Endothelial cell of umbilical vein (primary cell): ENCODE results near the gene ITPRIP. TPM values are rescaled to one million over a fixed set of nuclear protein-coding genes. Genes with fewer than 3 reads are reported as not detected.

Experiments
- BruUV-seq: library from RNA; stranded (reverse); fragments of 400-500 nt; replicated peaks from 2 replicates; lab custom pipeline; 2021; lab: Mats Ljungman, UMichigan
- CTCF ChIA-PET: fragments of 300-600, 350-600 bp; sonication (Branson Sonifier 250); formaldehyde crosslinking; loops from one replicate; lab custom pipeline; 2021; ENCODE audit warnings: antibody characterized with exemption, inconsistent platforms; lab: Charles Lee
- POLR2A ChIA-PET: fragments of 300-600, 350-600 bp; sonication (Branson Sonifier 250); formaldehyde crosslinking; loops from one replicate; lab custom pipeline; 2021; ENCODE audit warnings: antibody characterized with exemption, inconsistent platforms; lab: Charles Lee
- DNase-seq: peaks from one replicate; pipeline ENCODE4 v3.0.0-alpha.2; 2011; ENCODE audit warnings: low read depth, low spot score
- FAIRE-seq: peaks from 2 replicates; lab custom pipeline; 2011; peaks lifted over from hg19 to GRCh38; lab: Jason Lieb, UNC
- H2AFZ ChIP-seq: 2 replicates; pipeline ENCODE4 v1.6.0; 2012; ENCODE audit warnings: low read depth, low read length, control low read depth, inconsistent platforms
- H3K27ac ChIP-seq: 2 replicates; pipeline ENCODE4 v1.5.1; 2011; ENCODE audit warnings: low read depth, mild to moderate bottlenecking, control low read depth, low read length, moderate library complexity; ENCODE audit not compliant: insufficient read depth
- H3K27me3 ChIP-seq, 2 experiments: 2 replicates each; pipeline versions ENCODE4 v1.6.0 to v1.6.1; 2011; ENCODE audit warnings: low read length in 2 of 2, mixed read lengths in 1 of 2; ENCODE audit not compliant: control insufficient read depth in 2 of 2, insufficient read depth in 2 of 2
- H3K36me3 ChIP-seq, 2 experiments: 2 replicates in 1 of 2; 3 replicates in 1 of 2; pipeline ENCODE4 v1.5.1; 2011; ENCODE audit warnings: low read length in 2 of 2, mild to moderate bottlenecking in 1 of 2, moderate library complexity in 1 of 2; ENCODE audit not compliant: control insufficient read depth in 2 of 2, insufficient read depth in 2 of 2; ENCODE audit errors: extremely low read depth in 1 of 2
- H3K4me1 ChIP-seq: 3 replicates; pipeline ENCODE4 v1.5.1; 2011; ENCODE audit warnings: mild to moderate bottlenecking, low read length; ENCODE audit not compliant: control insufficient read depth, insufficient read depth; ENCODE audit errors: extremely low read depth
- H3K4me2 ChIP-seq: 2 replicates; pipeline ENCODE4 v1.6.1; 2011; ENCODE audit warnings: low read length, control low read depth, mixed read lengths; ENCODE audit not compliant: insufficient read depth
- H3K4me3 ChIP-seq, 3 experiments: fragments of 200-600 bp in 1 of 3; sonication (generic), shearing (Covaris generic) in 1 of 3; replicated peaks in 1 of 3; 2 replicates each; pipeline ENCODE4 v1.5.1; 2011 to 2016; ENCODE audit warnings: control low read depth in 3 of 3, low read length in 3 of 3, mild to moderate bottlenecking in 2 of 3, inconsistent platforms in 1 of 3, low read depth in 1 of 3, moderate library complexity in 1 of 3; ENCODE audit not compliant: insufficient read depth in 1 of 3
- H3K79me2 ChIP-seq: 2 replicates; pipeline ENCODE4 v1.6.0; 2012; ENCODE audit warnings: low read length, inconsistent platforms; ENCODE audit not compliant: control insufficient read depth, insufficient read depth
- H3K9ac ChIP-seq: replicated peaks from 2 replicates; pipeline ENCODE3; 2011; ENCODE audit warnings: low read length, control low read depth; ENCODE audit not compliant: insufficient read depth; ENCODE audit errors: extremely low read depth
- H3K9me1 ChIP-seq: replicated peaks from 3 replicates; pipeline ENCODE4 v1.6.0; 2011; ENCODE audit warnings: mild to moderate bottlenecking, low read length; ENCODE audit not compliant: control insufficient read depth, insufficient read depth; ENCODE audit errors: extremely low read depth
- H3K9me3 ChIP-seq: replicated peaks from 2 replicates; pipeline ENCODE4 v1.5.1; 2012; ENCODE audit warnings: low read length, inconsistent platforms; ENCODE audit not compliant: control insufficient read depth, insufficient read depth
- H4K20me1 ChIP-seq: replicated peaks from 2 replicates; pipeline ENCODE3; 2011; ENCODE audit warnings: mild to moderate bottlenecking, low read length; ENCODE audit not compliant: control insufficient read depth, insufficient read depth; ENCODE audit errors: extremely low read depth
- CTCF ChIP-seq, 2 donors: IDR thresholded peaks; 1 replicate in 1 of 2; 2 replicates in 1 of 2; pipeline ENCODE4 v1.5.1; 2011; ENCODE audit warnings: low read length in 2 of 2, mild to moderate bottlenecking in 2 of 2, moderate library complexity in 2 of 2, control low read depth in 1 of 2, inconsistent platforms in 1 of 2, low read depth in 1 of 2; ENCODE audit not compliant: insufficient read depth in 1 of 2; ENCODE audit errors: extremely low read depth in 1 of 2
- JUN ChIP-seq: IDR thresholded peaks from 2 replicates; pipeline ENCODE4 v1.6.1; 2011; ENCODE audit warnings: borderline replicate concordance, low read depth; ENCODE audit not compliant: insufficient read length, insufficient read depth
- MYC ChIP-seq: IDR thresholded peaks from one replicate; pipeline ENCODE4 v1.6.1; 2011; ENCODE audit warnings: mild to moderate bottlenecking, low read depth, low read length
- POLR2AphosphoS5 ChIP-seq: IDR thresholded peaks from 2 replicates; pipeline ENCODE4 v1.6.1; 2012; ENCODE audit warnings: low read depth, mild to moderate bottlenecking, control low read depth, low read length, moderate library complexity; ENCODE audit not compliant: insufficient read depth
- dilution Hi-C: fragments of 300-500 bp; cut with MboI; formaldehyde crosslinking; loops from one replicate; pipeline ENCODE4 v1.15.0; 2019; ENCODE audit warnings: low sequenced_read_pairs; ENCODE audit not compliant: extremely low pct_ligation_motif_present
- intact Hi-C: fragments of 100-400 bp; cut with micrococcal nuclease; formaldehyde crosslinking; loops from one replicate; pipeline ENCODE4 v1.10.0; 2022
- polyA plus RNA-seq, 4 experiments: library from polyadenylated mRNA; depleted of rRNA in 3 of 4; stranded (reverse) in 3 of 4; unstranded in 1 of 4; fragments of >200 nt; gene quantifications; 2 replicates each; pipeline versions ENCODE4 v1.2.1 to v1.2.3, GENCODE V29; 2011 to 2012; ENCODE audit warnings: missing spikeins in 1 of 4
- total RNA-seq: library from RNA; stranded (reverse); gene quantifications from 2 replicates; pipeline ENCODE4 v1.2.3, GENCODE V29; 2021

The ITPRIP gene
- total and polyA plus RNA-seq, 2 donors (not counting 3 experiments of a cell fraction or from before 2014, with no cell fraction given): 31.4 to 33.2 TPM

- no peak overlapping the region for H3K4me3 ChIP-seq
- FAIRE-seq: no peak
These were observed 21.5 kb upstream of the ITPRIP start for GRCh38 chr10:104359811-104360210.

More at GRCh38 chr10:104359811-104360210, 21.5 kb upstream of the ITPRIP start:
- H3K27ac ChIP-seq: no peak overlapping the region
- no peaks in the 10 kb centered on the region for H4K20me1 ChIP-seq
- intact Hi-C loops (no loop called here), dilution Hi-C loops (no loop called here)
- POLR2A ChIA-PET: no interaction called here
- H3K79me2 ChIP-seq: no peaks in the 10 kb centered on the region
- CTCF ChIA-PET: no interaction called here
- peaks cover 4 to 16% of the 10 kb centered on the region in 2 experiments for H3K27me3 ChIP-seq
- no peaks in the 10 kb centered on the region for H3K4me1 ChIP-seq
- no TSS peak for BruUV-seq
- H3K9me3 ChIP-seq: no peaks in the 10 kb centered on the region
- no peaks in the 10 kb centered on the region for H3K9me1 ChIP-seq
- H3K36me3 ChIP-seq: no peaks in the 10 kb centered on the region
- DNase-seq: no peak
- TF ChIP-seq MYC (no peak), POLR2AphosphoS5 (no peak), CTCF (IDR thresholded peaks at IDR 0.05; ENCODE audit: extremely low read depth in 1 of 2, insufficient read depth in 1 of 2, low read depth in 1 of 2, low read length in 2 of 2) (no peak), JUN (no peak)
- H3K4me2 ChIP-seq: no peak overlapping the region
- no peak overlapping the region for H3K9ac ChIP-seq
- H2AFZ ChIP-seq: no peak overlapping the region
